K562 (cell line): ENCODE results near the gene LRRC59. TPM values are rescaled to one million over a fixed set of nuclear protein-coding genes. Genes with fewer than 3 reads are reported as not detected.

Experiments used
- ATAC-seq: fragments of 200-7000 bp; cut with Tn5 transposase; 3 replicates; pipeline ENCODE4 v1.9.1; 2020; ENCODE audit warnings: moderate library complexity
- BruUV-seq: library from RNA; stranded (reverse); fragments of 400-500 nt; replicated peaks from 2 replicates; lab custom pipeline; 2021; lab: Mats Ljungman, UMichigan
- CTCF ChIA-PET: fragments of 300-600 bp; formaldehyde crosslinking; extraction: SDS; loops from one replicate; lab custom pipeline; 2021; ENCODE audit warnings: low intra/inter-chr PET ratio; lab: Yijun Ruan, JAX
- POLR2A ChIA-PET: fragments of 300-600, 350-650 bp; sonication (Branson Sonifier 250); formaldehyde crosslinking; extraction: SDS; loops from one replicate; lab custom pipeline; 2021; ENCODE audit warnings: antibody characterized with exemption, inconsistent platforms; lab: Yijun Ruan, JAX
- DNase-seq, 4 experiments: peaks; one replicate each; pipeline versions ENCODE4 v3.0.0 to v3.0.0-alpha.2; 2011 to 2018; ENCODE audit warnings: low spot score in 3 of 4, mixed read lengths in 3 of 4; ENCODE audit errors: extremely low read depth in 1 of 4
- FAIRE-seq: peaks from 2 replicates; lab custom pipeline; 2011; peaks lifted over from hg19 to GRCh38; lab: Jason Lieb, UNC
- H2AFZ ChIP-seq: 2 replicates; pipeline ENCODE4 v1.6.0; 2011; ENCODE audit warnings: low read depth, low read length, control low read depth, inconsistent platforms
- H3K27ac ChIP-seq: fragments of 200-600 bp; 3 replicates; pipeline ENCODE4 v1.8.0; 2011; ENCODE audit warnings: low read depth, mild to moderate bottlenecking, control low read depth, inconsistent platforms, low read length, moderate library complexity, mixed read lengths; ENCODE audit errors: extremely low read depth
- H3K27me3 ChIP-seq, 2 experiments: fragments of 300-600 bp in 1 of 2; 2 replicates in 1 of 2; 3 replicates in 1 of 2; pipeline versions ENCODE4 v1.6.0 to v1.8.0; 2011; ENCODE audit warnings: inconsistent platforms in 2 of 2, low read length in 2 of 2, mild to moderate bottlenecking in 1 of 2, mixed read lengths in 1 of 2, moderate library complexity in 1 of 2; ENCODE audit not compliant: control insufficient read depth in 2 of 2, insufficient read depth in 2 of 2
- H3K36me3 ChIP-seq: fragments of 300-600 bp; 3 replicates; pipeline ENCODE4 v1.8.0; 2011; ENCODE audit warnings: mild to moderate bottlenecking, low read length, inconsistent platforms; ENCODE audit not compliant: control insufficient read depth, insufficient read depth
- H3K4me1 ChIP-seq, 2 experiments: fragments of 200-600 bp in 1 of 2; replicated peaks in 1 of 2; 2 replicates in 1 of 2; 3 replicates in 1 of 2; pipeline versions ENCODE4 v1.5.1 to v1.8.0; 2011; ENCODE audit warnings: inconsistent platforms in 2 of 2, low read length in 2 of 2, mild to moderate bottlenecking in 1 of 2, mixed read lengths in 1 of 2, moderate library complexity in 1 of 2; ENCODE audit not compliant: control insufficient read depth in 2 of 2, insufficient read depth in 2 of 2
- H3K4me2 ChIP-seq: 2 replicates; pipeline ENCODE4 v1.6.1; 2011; ENCODE audit warnings: low read length, control low read depth, inconsistent platforms, mixed read lengths; ENCODE audit not compliant: insufficient read depth
- H3K4me3 ChIP-seq: fragments of 200-600 bp; sonication (generic), shearing (Covaris generic); 2 replicates; pipeline ENCODE4 v1.5.1; 2016; ENCODE audit warnings: control low read depth, inconsistent platforms
- H3K79me2 ChIP-seq: fragments of 200-600 bp; 3 replicates; pipeline ENCODE4 v1.8.0; 2011; ENCODE audit warnings: low read length, inconsistent platforms; ENCODE audit not compliant: control insufficient read depth, insufficient read depth
- H3K9ac ChIP-seq, 2 experiments: 2 replicates each; pipeline versions ENCODE4 v1.6.0 to v1.6.1; 2011; ENCODE audit warnings: low read depth in 2 of 2, low read length in 2 of 2, control low read depth in 1 of 2, inconsistent platforms in 1 of 2, mild to moderate bottlenecking in 1 of 2, mixed read lengths in 1 of 2; ENCODE audit not compliant: insufficient read depth in 1 of 2
- H3K9me1 ChIP-seq: one replicate; pipeline ENCODE4 v1.6.0; 2011; ENCODE audit warnings: inconsistent platforms, mild to moderate bottlenecking, low read length, moderate library complexity; ENCODE audit not compliant: control insufficient read depth, insufficient read depth
- H3K9me3 ChIP-seq: replicated peaks from 2 replicates; pipeline ENCODE4 v1.5.1; 2011; ENCODE audit warnings: low read depth, low read length, inconsistent platforms; ENCODE audit not compliant: control insufficient read depth, insufficient read depth
- H4K20me1 ChIP-seq: replicated peaks from 2 replicates; pipeline ENCODE4 v1.6.1; 2011; ENCODE audit warnings: low read length, inconsistent platforms, mixed read lengths; ENCODE audit not compliant: control insufficient read depth, insufficient read depth
- CC2D1A ChIP-seq: fragments of 450-650 bp; IDR thresholded peaks from 2 replicates; pipeline ENCODE4 v1.6.1; 2017; ENCODE audit warnings: mild to moderate bottlenecking
- EGR1 ChIP-seq: fragments of 450-650 bp; conservative IDR thresholded peaks from 2 replicates; pipeline ENCODE4 v1.6.1; 2017; ENCODE audit warnings: mild to moderate bottlenecking
- POLR2G ChIP-seq: fragments of 200-400 bp; formaldehyde crosslinking; IDR thresholded peaks from 2 replicates; pipeline ENCODE4 v1.6.1; 2017; ENCODE audit warnings: low read depth, mild to moderate bottlenecking, antibody characterized with exemption, low read length, moderate library complexity
- SREBF2 ChIP-seq: sonication (generic); formaldehyde crosslinking; IDR thresholded peaks from 2 replicates; pipeline ENCODE4 v1.4.0; 2020; ENCODE audit warnings: mild to moderate bottlenecking, missing genetic modification reagents
- TFAM ChIP-seq: fragments of 250-450 bp; sonication (Bioruptor Pico); conservative IDR thresholded peaks from 2 replicates; pipeline ENCODE4 v1.5.0; 2021; ENCODE audit warnings: mild to moderate bottlenecking, moderate library complexity
- ZKSCAN1 ChIP-seq: fragments of 150-350 bp; IDR thresholded peaks from 2 replicates; pipeline ENCODE4 v1.6.1; 2016; ENCODE audit warnings: low read depth, low read length
- WGBS: fragments of 100-300 bp; shearing (Covaris generic); methylation state at CpG from one replicate; pipeline ENCODE4 v1.1.6; 2016; ENCODE audit warnings: low coverage, mixed read lengths; ENCODE audit not compliant: insufficient coverage; ENCODE audit errors: missing lambda C conversion rate; 5-methylcytosine and 5-hydroxymethylcytosine counted together
- in situ Hi-C: fragments of 300-500 bp; cut with MboI; formaldehyde crosslinking; loops from 4 replicates; pipeline ENCODE4 v1.15.0; 2018; ENCODE audit warnings: inconsistent platforms, mixed read lengths
- intact Hi-C: fragments of 100-400 bp; cut with micrococcal nuclease; formaldehyde crosslinking; loops from 2 replicates; pipeline ENCODE4 v1.14.2; 2022
- polyA plus RNA-seq, 8 experiments: library from polyadenylated mRNA; depleted of rRNA in 4 of 8; stranded (reverse) in 5 of 8; unstranded in 3 of 8; fragments of >200 nt; fragmentation: Nextera tagmentation in 2 of 8; fragmentation: Illumina TruSeq in 1 of 8; extraction: Ambion mirVana in 2 of 8; extraction: Trizol in 1 of 8; gene quantifications; 2 replicates each; pipeline versions ENCODE4 v1.2.1 to v1.2.3, GENCODE V29; 2011 to 2014; ENCODE audit warnings: inconsistent platforms in 1 of 8, missing spikeins in 1 of 8
- total RNA-seq, 7 experiments: library from RNA; depleted of rRNA in 6 of 7; stranded (reverse); fragments of >200 nt in 6 of 7; fragmentation: Illumina TruSeq in 2 of 7; extraction: Trizol in 2 of 7; gene quantifications; 2 replicates each; pipeline versions ENCODE4 v1.2.1 to v1.2.3, GENCODE V29; 2011 to 2021; ENCODE audit warnings: low replicate concordance in 1 of 7

LRRC59 gene
- total and polyA plus RNA-seq, 9 of the 15 experiments (the other 6 are each of a cell fraction or from before 2014, with no cell fraction given) = 27.8 to 244 (median 154) TPM

- no peaks in the 10 kb centered on the region for H4K20me1 ChIP-seq
- ATAC-seq (no peak), FAIRE-seq (no peak)
- H3K9me1 ChIP-seq = no peaks in the 10 kb centered on the region
- intact Hi-C loops = no loop called here
- 91% methylated on average over 3 of the region's 3 CpGs for WGBS
- H2AFZ ChIP-seq = no peak overlapping the region
- no peak overlapping the region for H3K27ac ChIP-seq
- H3K4me1 ChIP-seq = 0 out of 5 replicates have a peak, but pooled peaks cover 0 to 4% of the 10 kb centered on the region in 2 experiments
- POLR2A ChIA-PET = interaction anchor here (0.9 to 13.4 kb wide), 4 partner anchors 9 to 24 kb away, joined by 3 to 129 read pairs (median 8); partner anchors contain the start of gene LRRC59
- no peak overlapping the region for H3K4me3 ChIP-seq
- H3K9me3 ChIP-seq = no peaks in the 10 kb centered on the region
- no TSS peak for BruUV-seq
- H3K27me3 ChIP-seq = no peaks in the 10 kb centered on the region
- TF ChIP-seq TFAM (CRISPR knock-in tag) (no peak), EGR1 (no peak), SREBF2 (CRISPR knock-in tag) (no peak), ZKSCAN1 (peak; percentile 93)
- TF ChIP-seq, all 486 proteins: peak for 1
- H3K9ac ChIP-seq = no peak overlapping the region
- DNase-seq = no peak
- peaks cover 99% of the 10 kb centered on the region for H3K36me3 ChIP-seq
- CTCF ChIA-PET = no interaction called here
- H3K4me2 ChIP-seq = no peak overlapping the region
- in situ Hi-C loops = no loop called here
- peaks cover 9% of the 10 kb centered on the region; the same call in 2 of the 3 replicates for H3K79me2 ChIP-seq
Observed at GRCh38 chr17:50386510-50386909, 10.8 kb downstream of the LRRC59 start.

- Histone ChIP-seq H3K36me3 (peaks cover 98% of the 10 kb centered on the region), H3K9me1 (no peaks in the 10 kb centered on the region), H2AFZ (no peak overlapping the region), H3K4me1 (0 out of 5 replicates have a peak, but pooled peaks cover 0 to 4% of the 10 kb centered on the region in 2 experiments), H3K4me3 (no peak overlapping the region), H3K4me2 (no peak overlapping the region), H4K20me1 (no peaks in the 10 kb centered on the region), H3K27ac (no peak overlapping the region), H3K9me3 (no peaks in the 10 kb centered on the region), H3K27me3 (no peaks in the 10 kb centered on the region), H3K9ac (no peak overlapping the region), H3K79me2 (no peaks in the 10 kb centered on the region; the same call in 2 of the 3 replicates)
- no peak for FAIRE-seq
- DNase-seq = no peak
- BruUV-seq = no TSS peak
- ChIA-PET POLR2A (interaction anchor here (0.6 to 13.4 kb wide), 4 partner anchors 8 to 14 kb away, joined by 3 to 129 read pairs (median 30); partner anchors contain the start of gene LRRC59), CTCF (no interaction called here)
- 94% methylated on average over 12 of the region's 12 CpGs for WGBS
- ATAC-seq = no peak
- intact Hi-C loops (no loop called here), in situ Hi-C loops (no loop called here)
- TF ChIP-seq CC2D1A (no peak), POLR2G (peak; percentile 50; the same call in 1 of the 2 replicates)
Observed at GRCh38 chr17:50382931-50383330, 14.4 kb downstream of the LRRC59 start.
